Neural progenitor cell (in vitro differentiated cells): ENCODE measurements around the gene NRCAM. TPM values are rescaled to one million over a fixed set of nuclear protein-coding genes. Genes with fewer than 3 reads are reported as not detected.

Experiments
- DNase-seq: peaks from one replicate; pipeline ENCODE4 v3.0.0-alpha.2; 2016; ENCODE audit warnings: low spot score
- H2AFZ ChIP-seq: fragments of 200-600 bp; sonication (generic); replicated peaks from 2 replicates; pipeline ENCODE4 v1.6.1; 2016; ENCODE audit warnings: antibody characterized with exemption
- H3F3A ChIP-seq: fragments of 200-600 bp; sonication (generic); 2 replicates; pipeline ENCODE4 v1.6.1; 2016; ENCODE audit warnings: antibody characterized with exemption, low read depth
- H3K27ac ChIP-seq: fragments of 200-600 bp; sonication (generic); 2 replicates; pipeline ENCODE4 v1.5.1; 2016; ENCODE audit warnings: mild to moderate bottlenecking
- H3K27me3 ChIP-seq: fragments of 200-600 bp; sonication (generic); 2 replicates; pipeline ENCODE4 v1.6.1; 2016; ENCODE audit warnings: mild to moderate bottlenecking, moderate library complexity
- H3K36me3 ChIP-seq: fragments of 200-600 bp; sonication (generic); 2 replicates; pipeline ENCODE4 v1.5.1; 2016
- H3K4me1 ChIP-seq: fragments of 200-600 bp; sonication (generic); 2 replicates; pipeline ENCODE4 v1.6.1; 2016; ENCODE audit warnings: mixed run types
- H3K4me2 ChIP-seq: fragments of 200-600 bp; sonication (generic); 2 replicates; pipeline ENCODE4 v1.6.1; 2016
- H3K4me3 ChIP-seq: fragments of 200-600 bp; sonication (generic); 2 replicates; pipeline ENCODE4 v1.5.1; 2016
- H3K79me2 ChIP-seq: fragments of 200-600 bp; sonication (generic); 2 replicates; pipeline ENCODE4 v1.6.1; 2016; ENCODE audit warnings: low read depth
- H3K9ac ChIP-seq: fragments of 200-600 bp; sonication (generic); 2 replicates; pipeline ENCODE4 v1.6.1; 2016
- H3K9me3 ChIP-seq: fragments of 200-600 bp; sonication (generic); 2 replicates; pipeline ENCODE4 v1.5.1; 2016; ENCODE audit warnings: low read depth
- H4K20me1 ChIP-seq: fragments of 200-600 bp; sonication (generic); 2 replicates; pipeline ENCODE4 v1.6.1; 2016; ENCODE audit warnings: low read depth
- H3K27ac Mint-ChIP-seq: 3 replicates; pipeline ENCODE4 v1.8.0; 2021; ENCODE audit warnings: mixed read lengths
- H3K27me3 Mint-ChIP-seq: 2 replicates; pipeline ENCODE4 v1.8.0; 2022; ENCODE audit warnings: low read depth, mild to moderate bottlenecking, inconsistent platforms, moderate library complexity, mixed read lengths; ENCODE audit not compliant: insufficient read depth
- H3K36me3 Mint-ChIP-seq: 3 replicates; pipeline ENCODE4 v1.8.0; 2021; ENCODE audit warnings: mixed read lengths
- H3K4me1 Mint-ChIP-seq: 3 replicates; pipeline ENCODE4 v1.8.0; 2021; ENCODE audit warnings: mixed read lengths
- H3K4me3 Mint-ChIP-seq: 3 replicates; pipeline ENCODE4 v1.8.0; 2021; ENCODE audit warnings: mild to moderate bottlenecking, moderate library complexity, mixed read lengths
- H3K9me3 Mint-ChIP-seq: 3 replicates; pipeline ENCODE4 v1.8.0; 2020; ENCODE audit warnings: mixed read lengths
- CTCF ChIP-seq: fragments of 200-600 bp; sonication (generic); IDR thresholded peaks from 2 replicates; pipeline ENCODE4 v1.5.1; 2017; ENCODE audit warnings: antibody characterized with exemption, mild to moderate bottlenecking
- EZH2 ChIP-seq: fragments of 200-600 bp; sonication (generic); IDR thresholded peaks from 2 replicates; pipeline ENCODE4 v1.6.1; 2017; ENCODE audit warnings: antibody characterized with exemption, mild to moderate bottlenecking, moderate library complexity
- EZH2phosphoT487 ChIP-seq: fragments of 200-600 bp; sonication (generic); IDR thresholded peaks from 2 replicates; pipeline ENCODE4 v1.6.1; 2017; ENCODE audit warnings: antibody characterized with exemption
- total RNA-seq: library from RNA; depleted of rRNA; stranded (reverse); fragments of >200 nt; gene quantifications from 2 replicates; pipeline ENCODE4 v1.2.3, GENCODE V29; 2015; ENCODE audit warnings: low replicate concordance

The NRCAM gene
- total RNA-seq, 1 donor from 2014 or later, result 104 TPM

- H3K27me3 Mint-ChIP-seq, result peaks cover 2% of the 10 kb centered on the region
These were observed 133.1 kb downstream of the NRCAM start for GRCh38 chr7:108322925-108323832.

GRCh38 chr7:108322046-108322445, 134.2 kb downstream of the NRCAM start:
- Mint-ChIP-seq H3K36me3 (no peaks in the 10 kb centered on the region), H3K9me3 (no peaks in the 10 kb centered on the region), H3K4me1 (peaks cover 58% of the 10 kb centered on the region), H3K27me3 (peaks cover 2% of the 10 kb centered on the region), H3K4me3 (no peak overlapping the region), H3K27ac (no peak overlapping the region)
- H3K9me3 ChIP-seq, result no peaks in the 10 kb centered on the region
- H3K27me3 ChIP-seq, result no peaks in the 10 kb centered on the region
- TF ChIP-seq EZH2, result no peak
- TF ChIP-seq CTCF, result no peak
- no peak for TF ChIP-seq EZH2phosphoT487
- H3F3A ChIP-seq, result peaks cover 24% of the 10 kb centered on the region
- peaks cover 71% of the 10 kb centered on the region for H3K4me1 ChIP-seq
- peaks cover 60% of the 10 kb centered on the region for H3K79me2 ChIP-seq
- no peak overlapping the region for H3K4me2 ChIP-seq
- no peaks in the 10 kb centered on the region for H3K36me3 ChIP-seq
- no peak overlapping the region for H3K4me3 ChIP-seq
- H3K9ac ChIP-seq, result no peak overlapping the region
- no peak overlapping the region for H3K27ac ChIP-seq
- H2AFZ ChIP-seq, result no peak overlapping the region
- no peak for DNase-seq
- H4K20me1 ChIP-seq, result no peaks in the 10 kb centered on the region

More at GRCh38 chr7:108322925-108323832, 133.1 kb downstream of the NRCAM start:
- H4K20me1 ChIP-seq, result no peaks in the 10 kb centered on the region
- H3K9me3 ChIP-seq, result no peaks in the 10 kb centered on the region
- no peak overlapping the region for H2AFZ ChIP-seq
- no peak for TF ChIP-seq CTCF
- no peak for TF ChIP-seq EZH2phosphoT487
- no peak for TF ChIP-seq EZH2
- H3K79me2 ChIP-seq, result peaks cover 70% of the 10 kb centered on the region
- H3K4me2 ChIP-seq, result peak overlapping the region; percentile 75
- no peak overlapping the region for H3K4me3 ChIP-seq
- no peak overlapping the region for H3K27ac Mint-ChIP-seq
- no peaks in the 10 kb centered on the region for H3K36me3 Mint-ChIP-seq
- H3K27ac ChIP-seq, result no peak overlapping the region
- H3K4me3 Mint-ChIP-seq, result no peak overlapping the region
- H3K4me1 ChIP-seq, result peaks cover 82% of the 10 kb centered on the region
- H3K9ac ChIP-seq, result no peak overlapping the region
- H3K36me3 ChIP-seq, result no peaks in the 10 kb centered on the region
- H3K4me1 Mint-ChIP-seq, result peaks cover 69% of the 10 kb centered on the region
- H3F3A ChIP-seq, result peaks cover 27% of the 10 kb centered on the region
- no peaks in the 10 kb centered on the region for H3K27me3 ChIP-seq
- DNase-seq, result no peak
- H3K9me3 Mint-ChIP-seq, result no peaks in the 10 kb centered on the region

- TF ChIP-seq EZH2phosphoT487, result no peak
- Histone ChIP-seq H3K27ac (peak overlapping the region; percentile 10), H2AFZ (no peak overlapping the region), H3K79me2 (peaks cover 53% of the 10 kb centered on the region), H3K4me3 (no peak overlapping the region), H4K20me1 (no peaks in the 10 kb centered on the region), H3F3A (peaks cover 24% of the 10 kb centered on the region), H3K36me3 (no peaks in the 10 kb centered on the region), H3K27me3 (no peaks in the 10 kb centered on the region), H3K4me2 (no peak overlapping the region), H3K4me1 (peaks cover 64% of the 10 kb centered on the region), H3K9ac (no peak overlapping the region), H3K9me3 (no peaks in the 10 kb centered on the region)
- Mint-ChIP-seq H3K36me3 (peaks cover 4% of the 10 kb centered on the region), H3K4me3 (no peak overlapping the region), H3K27ac (no peak overlapping the region), H3K27me3 (peaks cover 2% of the 10 kb centered on the region), H3K4me1 (peaks cover 51% of the 10 kb centered on the region), H3K9me3 (peaks cover 2% of the 10 kb centered on the region)
- DNase-seq, result no peak
These were observed 134.9 kb downstream of the NRCAM start for GRCh38 chr7:108321359-108321758.

GRCh38 chr7:108316708-108317107, 139.5 kb downstream of the NRCAM start:
- Histone ChIP-seq H3K79me2 (peaks cover 33% of the 10 kb centered on the region), H3K36me3 (no peaks in the 10 kb centered on the region), H3K4me3 (no peak overlapping the region), H3K4me2 (no peak overlapping the region), H4K20me1 (peaks cover 8% of the 10 kb centered on the region), H3K9me3 (no peaks in the 10 kb centered on the region), H3K4me1 (peaks cover 28% of the 10 kb centered on the region), H3F3A (no peaks in the 10 kb centered on the region), H3K9ac (no peak overlapping the region), H3K27me3 (no peaks in the 10 kb centered on the region), H3K27ac (no peak overlapping the region), H2AFZ (no peak overlapping the region)
- TF ChIP-seq CTCF (no peak), EZH2 (no peak), EZH2phosphoT487 (no peak)
- Mint-ChIP-seq H3K27ac (no peak overlapping the region), H3K36me3 (peaks cover 4% of the 10 kb centered on the region), H3K4me3 (no peak overlapping the region), H3K4me1 (peaks cover 16% of the 10 kb centered on the region), H3K27me3 (no peaks in the 10 kb centered on the region), H3K9me3 (peaks cover 2% of the 10 kb centered on the region)
- no peak for DNase-seq
